Eye (tissue), 1 donor: ENCODE results near the gene ZBTB1.

Source experiments
- DNase-seq: peaks from one replicate; pipeline ENCODE4 v3.0.0-alpha.2; 2015

The ZBTB1 gene

GRCh38 chr14:64573109-64573508 lies 68.5 kb downstream of the ZBTB1 start:
- DNase-seq = peak; percentile 71
